ENCODE results near the gene DENND5A.
"Not testable (repeated sequence)": the region's sequence is repeated elsewhere in the genome, so short reads cannot be mapped to it uniquely, and the experiment has no call there.

DENND5A gene

GRCh38 chr11:9137293-9138132, 127.6 kb downstream of the DENND5A start:
- peak; percentile 15 to 62 (median 42) for DNase-seq

- no peak for DNase-seq
These were observed 128.4 kb downstream of the DENND5A start for GRCh38 chr11:9136741-9137140.

GRCh38 chr11:9133956-9134355, 131.2 kb downstream of the DENND5A start:
- no peak for DNase-seq

GRCh38 chr11:9132203-9132878, 132.8 kb downstream of the DENND5A start:
- DNase-seq = no peak

GRCh38 chr11:9130297-9130696, 134.9 kb downstream of the DENND5A start:
- no peak for DNase-seq

GRCh38 chr11:9126636-9127035, 138.5 kb downstream of the DENND5A start:
- no peak for DNase-seq

- no peak for DNase-seq
These were observed 139.8 kb downstream of the DENND5A start for GRCh38 chr11:9125185-9125886.

- DNase-seq = no peak
These were observed 141.4 kb downstream of the DENND5A start for GRCh38 chr11:9123595-9124304.

GRCh38 chr11:9121469-9121796, 143.7 kb downstream of the DENND5A start:
- DNase-seq = no peak

- no peak for DNase-seq
These were observed 144.3 kb downstream of the DENND5A start for GRCh38 chr11:9120664-9121468.

GRCh38 chr11:9118277-9118676, 146.9 kb downstream of the DENND5A start:
- no peak for DNase-seq

- DNase-seq = no peak
These were observed 153.1 kb downstream of the DENND5A start for GRCh38 chr11:9112075-9112474.

- no peak for DNase-seq
These were observed 155.1 kb downstream of the DENND5A start for GRCh38 chr11:9109858-9110731.

GRCh38 chr11:9104580-9104979, 160.6 kb downstream of the DENND5A start:
- DNase-seq = no peak

GRCh38 chr11:9103542-9104276, 161.4 kb downstream of the DENND5A start:
- no peak for DNase-seq

- no peak for DNase-seq
These were observed 165.5 kb downstream of the DENND5A start for GRCh38 chr11:9099617-9100016.

- not testable (repeated sequence) for DNase-seq
These were observed 166.7 kb downstream of the DENND5A start for GRCh38 chr11:9098455-9098854.

- not testable (repeated sequence) for DNase-seq
These were observed 167.8 kb downstream of the DENND5A start for GRCh38 chr11:9097186-9097943.

GRCh38 chr11:9096427-9096826, 168.7 kb downstream of the DENND5A start:
- DNase-seq = no peak

GRCh38 chr11:9095421-9095820, 169.7 kb downstream of the DENND5A start:
- DNase-seq = no peak

All from stimulated activated naive CD4-positive, alpha-beta T cell (primary cell).